ENCODE measurements around the gene NUTM2B.
"Not testable (repeated sequence)": the region's sequence is repeated elsewhere in the genome, so short reads cannot be mapped to it uniquely, and the experiment has no call there.

DNA sequence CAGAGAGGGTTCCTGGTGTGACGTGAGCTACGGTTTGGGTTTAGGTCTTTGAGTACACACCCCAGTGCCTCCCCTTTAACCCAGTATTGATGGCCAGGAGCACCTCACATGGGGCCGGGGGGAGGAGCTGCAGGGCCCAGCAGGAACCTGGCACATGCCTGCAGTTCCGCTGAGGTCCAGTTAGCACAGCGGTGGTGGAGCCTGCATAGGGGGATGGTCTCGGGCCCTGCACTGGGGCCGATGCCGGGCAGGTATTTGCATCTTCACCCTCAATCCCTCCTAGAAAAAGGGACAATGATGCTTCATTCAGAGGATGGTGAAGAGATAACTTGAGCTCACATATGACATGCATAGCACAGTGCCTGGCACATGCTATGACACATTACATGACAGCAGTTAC is 4.0 kb downstream of the NUTM2B start:
- TF ChIP-seq, protein P1, sequence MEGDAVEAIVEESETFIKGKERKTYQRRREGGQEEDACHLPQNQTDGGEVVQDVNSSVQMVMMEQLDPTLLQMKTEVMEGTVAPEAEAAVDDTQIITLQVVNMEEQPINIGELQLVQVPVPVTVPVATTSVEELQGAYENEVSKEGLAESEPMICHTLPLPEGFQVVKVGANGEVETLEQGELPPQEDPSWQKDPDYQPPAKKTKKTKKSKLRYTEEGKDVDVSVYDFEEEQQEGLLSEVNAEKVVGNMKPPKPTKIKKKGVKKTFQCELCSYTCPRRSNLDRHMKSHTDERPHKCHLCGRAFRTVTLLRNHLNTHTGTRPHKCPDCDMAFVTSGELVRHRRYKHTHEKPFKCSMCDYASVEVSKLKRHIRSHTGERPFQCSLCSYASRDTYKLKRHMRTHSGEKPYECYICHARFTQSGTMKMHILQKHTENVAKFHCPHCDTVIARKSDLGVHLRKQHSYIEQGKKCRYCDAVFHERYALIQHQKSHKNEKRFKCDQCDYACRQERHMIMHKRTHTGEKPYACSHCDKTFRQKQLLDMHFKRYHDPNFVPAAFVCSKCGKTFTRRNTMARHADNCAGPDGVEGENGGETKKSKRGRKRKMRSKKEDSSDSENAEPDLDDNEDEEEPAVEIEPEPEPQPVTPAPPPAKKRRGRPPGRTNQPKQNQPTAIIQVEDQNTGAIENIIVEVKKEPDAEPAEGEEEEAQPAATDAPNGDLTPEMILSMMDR (IDR thresholded peaks at IDR 0.05): not testable (repeated sequence)
- not testable (repeated sequence) for TF ChIP-seq EP300 (IDR thresholded peaks at IDR 0.05); POLR2AphosphoS5 (IDR thresholded peaks at IDR 0.05); POLR2A (IDR thresholded peaks at IDR 0.05; ENCODE audit: low read depth)

Data from esophagus muscularis mucosa (tissue), 4 donors.